HG03103 (cell line): ENCODE data around the gene FBXO44.
"Not testable (repeated sequence)": the region's sequence is repeated elsewhere in the genome, so short reads cannot be mapped to it uniquely, and the experiment has no call there.

Experiments
- ATAC-seq: cut with Tn5 transposase; IDR thresholded peaks from one replicate; pipeline ENCODE4 v1.9.1; 2021; ENCODE audit warnings: low read depth; ENCODE audit not compliant: unreplicated experiment

The FBXO44 gene

GRCh38 chr1:11654137-11654938 is at the start of gene FBXO44, which contains the start of gene FBXO2:
Gene FBXO44, plus strand, starts transcription at chr1:11654877. Its CDS starts 959 bp downstream, at chr1:11655836.
Gene FBXO2, minus strand, starts transcription at chr1:11654429. Its CDS starts 89 bp downstream, at chr1:11654340.
- ATAC-seq, result no peak

GRCh38 chr1:11606775-11607174 is 47.9 kb upstream of the FBXO44 start:
- ATAC-seq, result no peak

- ATAC-seq, result not testable (repeated sequence)
These were observed 46.0 kb upstream of the FBXO44 start for GRCh38 chr1:11608596-11609130.

- ATAC-seq, result not testable (repeated sequence)
These were observed 45.3 kb upstream of the FBXO44 start for GRCh38 chr1:11609378-11609777.

- no peak for ATAC-seq
These were observed 44.0 kb upstream of the FBXO44 start for GRCh38 chr1:11610629-11611180.

GRCh38 chr1:11611638-11612327 is 42.9 kb upstream of the FBXO44 start:
- no peak for ATAC-seq

- no peak for ATAC-seq
These were observed 41.3 kb upstream of the FBXO44 start for GRCh38 chr1:11613347-11613746.

GRCh38 chr1:11615090-11615489 is 39.6 kb upstream of the FBXO44 start:
- ATAC-seq, result no peak

- ATAC-seq, result no peak
These were observed 37.9 kb upstream of the FBXO44 start for GRCh38 chr1:11616766-11617165.

- ATAC-seq, result no peak
These were observed 37.4 kb upstream of the FBXO44 start for GRCh38 chr1:11617314-11617713.

GRCh38 chr1:11617741-11618140 is 36.9 kb upstream of the FBXO44 start:
- ATAC-seq, result no peak

- no peak for ATAC-seq
These were observed 34.3 kb upstream of the FBXO44 start for GRCh38 chr1:11620405-11620804.

GRCh38 chr1:11620924-11621323 is 33.8 kb upstream of the FBXO44 start:
- no peak for ATAC-seq

GRCh38 chr1:11622398-11622797 is 32.3 kb upstream of the FBXO44 start:
- no peak for ATAC-seq

- no peak for ATAC-seq
These were observed 31.0 kb upstream of the FBXO44 start for GRCh38 chr1:11623702-11624101.

- no peak for ATAC-seq
These were observed 28.1 kb upstream of the FBXO44 start for GRCh38 chr1:11626551-11626950.

GRCh38 chr1:11628767-11629166 is 25.9 kb upstream of the FBXO44 start:
- ATAC-seq, result no peak

- no peak for ATAC-seq
These were observed 25.3 kb upstream of the FBXO44 start for GRCh38 chr1:11629184-11630016.

- no peak for ATAC-seq
These were observed 20.1 kb upstream of the FBXO44 start for GRCh38 chr1:11634365-11635192.

GRCh38 chr1:11638121-11638520 is 16.6 kb upstream of the FBXO44 start:
- no peak for ATAC-seq
